Astrocyte (in vitro differentiated cells and primary cell): ENCODE data around the gene TRAM1L1.
A peak's percentile ranks its signal among the peaks of the same experiment; 100 is the strongest.

Source experiments
- CTCF ChIP-seq: IDR thresholded peaks from 2 replicates; pipeline ENCODE4 v1.5.1; 2011; ENCODE audit warnings: low read depth, mild to moderate bottlenecking, inconsistent platforms, low read length, moderate library complexity; ENCODE audit not compliant: insufficient read depth
- EZH2 ChIP-seq: IDR thresholded peaks from 2 replicates; pipeline ENCODE4 v1.6.1; 2012; ENCODE audit warnings: mild to moderate bottlenecking, low read length, inconsistent platforms; ENCODE audit not compliant: insufficient read depth

GRCh38 chr4:117134386-117134785 lies 49.0 kb upstream of the TRAM1L1 start:
- TF ChIP-seq CTCF: peak; percentile 71
- TF ChIP-seq EZH2: no peak
